GM21717 (cell line): ENCODE results near the gene ENDOV.
A peak's percentile ranks its signal among the peaks of the same experiment; 100 is the strongest.

Experiments used
- ATAC-seq: cut with Tn5 transposase; IDR thresholded peaks from one replicate; pipeline ENCODE4 v1.9.1; 2021; ENCODE audit warnings: mild to moderate bottlenecking, moderate library complexity; ENCODE audit not compliant: unreplicated experiment

The ENDOV gene

GRCh38 chr17:80414803-80415625 lies at the start of gene ENDOV:
Gene ENDOV (plus strand): TSS chr17:80415167. CDS start chr17:80415195, 28 bp downstream.
- peak; percentile 80 for ATAC-seq

- ATAC-seq: no peak
These were observed 49.0 kb upstream of the ENDOV start for GRCh38 chr17:80365983-80366382.

- no peak for ATAC-seq
These were observed 47.5 kb upstream of the ENDOV start for GRCh38 chr17:80367503-80367902.

- ATAC-seq: no peak
These were observed 43.8 kb upstream of the ENDOV start for GRCh38 chr17:80371196-80371595.

GRCh38 chr17:80372456-80372855 lies 42.5 kb upstream of the ENDOV start:
- ATAC-seq: no peak

GRCh38 chr17:80372922-80373570 lies 41.9 kb upstream of the ENDOV start:
- ATAC-seq: no peak

GRCh38 chr17:80374039-80374731 lies 40.8 kb upstream of the ENDOV start:
- no peak for ATAC-seq

- ATAC-seq: no peak
These were observed 40.0 kb upstream of the ENDOV start for GRCh38 chr17:80374732-80375585.

GRCh38 chr17:80376531-80376930 lies 38.4 kb upstream of the ENDOV start:
- no peak for ATAC-seq

- ATAC-seq: no peak
These were observed 37.2 kb upstream of the ENDOV start for GRCh38 chr17:80377798-80378197.

- ATAC-seq: no peak
These were observed 35.6 kb upstream of the ENDOV start for GRCh38 chr17:80379348-80379747.

GRCh38 chr17:80380068-80380467 lies 34.9 kb upstream of the ENDOV start:
- no peak for ATAC-seq

- ATAC-seq: no peak
These were observed 34.4 kb upstream of the ENDOV start for GRCh38 chr17:80380555-80381002.

GRCh38 chr17:80381416-80381923 lies 33.5 kb upstream of the ENDOV start:
- no peak for ATAC-seq

- no peak for ATAC-seq
These were observed 32.5 kb upstream of the ENDOV start for GRCh38 chr17:80382446-80382845.

GRCh38 chr17:80382956-80383355 lies 32.0 kb upstream of the ENDOV start:
- no peak for ATAC-seq

- no peak for ATAC-seq
These were observed 30.6 kb upstream of the ENDOV start for GRCh38 chr17:80384078-80384960.

- no peak for ATAC-seq
These were observed 29.9 kb upstream of the ENDOV start for GRCh38 chr17:80385046-80385445.

- ATAC-seq: no peak
These were observed 28.6 kb upstream of the ENDOV start for GRCh38 chr17:80386341-80386740.

GRCh38 chr17:80387071-80387470 lies 27.9 kb upstream of the ENDOV start:
- no peak for ATAC-seq
